MCF 10A (cell line): ENCODE data around the gene GZMA. TPM values are rescaled to one million over a fixed set of nuclear protein-coding genes. Genes with fewer than 3 reads are reported as not detected.

ENCODE experiments used
- BruUV-seq: library from RNA; stranded (reverse); fragments of 400-500 nt; replicated peaks from 2 replicates; lab custom pipeline; 2021; lab: Mats Ljungman, UMichigan
- CTCF ChIA-PET: fragments of 300-600 bp; sonication (Branson Sonifier 250); formaldehyde crosslinking; extraction: SDS; loops from one replicate; lab custom pipeline; 2021; ENCODE audit warnings: antibody characterized with exemption, inconsistent platforms; lab: Yijun Ruan, JAX
- POLR2A ChIA-PET: fragments of 300-600, 350-650 bp; sonication (Branson Sonifier 250); formaldehyde crosslinking; extraction: SDS; loops from one replicate; lab custom pipeline; 2020; ENCODE audit warnings: antibody characterized with exemption, inconsistent platforms; lab: Yijun Ruan, JAX
- DNase-seq: peaks from one replicate; pipeline ENCODE4 v3.0.0-alpha.2; 2018; ENCODE audit not compliant: unreplicated experiment
- H3K27ac Mint-ChIP-seq: one replicate; pipeline ENCODE4 v1.8.0; 2022; ENCODE audit warnings: mild to moderate bottlenecking, low read depth, mixed read lengths; ENCODE audit not compliant: unreplicated experiment
- H3K27me3 Mint-ChIP-seq: one replicate; pipeline ENCODE4 v1.8.0; 2022; ENCODE audit warnings: mixed read lengths; ENCODE audit not compliant: insufficient read depth, unreplicated experiment
- H3K36me3 Mint-ChIP-seq: one replicate; pipeline ENCODE4 v1.8.0; 2022; ENCODE audit warnings: mild to moderate bottlenecking, moderate library complexity, mixed read lengths; ENCODE audit not compliant: insufficient read depth, unreplicated experiment
- H3K4me1 Mint-ChIP-seq: one replicate; pipeline ENCODE4 v1.8.0; 2022; ENCODE audit warnings: mixed read lengths; ENCODE audit not compliant: insufficient read depth, unreplicated experiment
- H3K4me3 Mint-ChIP-seq: one replicate; pipeline ENCODE4 v1.8.0; 2022; ENCODE audit warnings: mild to moderate bottlenecking, moderate library complexity, mixed read lengths; ENCODE audit not compliant: unreplicated experiment
- H3K9me3 Mint-ChIP-seq: one replicate; pipeline ENCODE4 v1.8.0; 2022; ENCODE audit warnings: mixed read lengths; ENCODE audit not compliant: unreplicated experiment
- CTCF ChIP-seq: fragments of 200-600 bp; IDR thresholded peaks from one replicate; pipeline ENCODE4 v1.8.0; 2022; ENCODE audit warnings: antibody characterized with exemption, mild to moderate bottlenecking; ENCODE audit not compliant: unreplicated experiment
- intact Hi-C: fragments of 100-400 bp; cut with micrococcal nuclease; formaldehyde crosslinking; loops from 2 replicates; pipeline ENCODE4 v1.14.1; 2022
- total RNA-seq: library from RNA; stranded (reverse); gene quantifications from 2 replicates; pipeline ENCODE4 v1.2.3, GENCODE V29; 2022

GZMA gene
- total RNA-seq, 1 experiment from 2014 or later: not detected

DNA sequence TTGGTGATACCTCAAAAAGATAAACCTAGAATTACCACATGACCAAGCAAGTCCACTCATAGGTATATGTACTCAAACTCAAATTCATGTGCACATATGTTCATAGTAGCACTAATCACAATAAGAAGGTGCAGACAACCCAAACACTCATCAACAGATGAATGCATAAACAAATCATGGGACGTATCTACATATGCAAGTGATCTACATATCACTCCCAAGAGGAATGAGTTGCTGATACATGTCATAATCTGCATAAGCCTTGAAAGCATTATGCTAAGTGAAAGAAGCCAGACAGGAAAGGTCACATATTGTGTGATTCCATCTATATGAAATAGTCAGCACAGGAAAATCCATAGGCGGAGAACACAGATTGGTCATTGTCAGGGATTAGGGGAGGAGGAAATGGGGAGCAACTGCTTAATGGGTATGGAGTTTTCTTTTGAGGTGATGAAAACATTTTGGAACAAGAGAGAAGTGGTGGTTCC lies 46.9 kb downstream of the GZMA start:
- no peak for DNase-seq
- no TSS peak for BruUV-seq
- Mint-ChIP-seq H3K4me3 (no peak overlapping the region), H3K36me3 (no peaks in the 10 kb centered on the region), H3K27ac (no peak overlapping the region), H3K27me3 (peaks cover 45% of the 10 kb centered on the region), H3K9me3 (no peaks in the 10 kb centered on the region), H3K4me1 (no peaks in the 10 kb centered on the region)
- ChIA-PET CTCF (interaction anchor here (0.6 to 4.4 kb wide), 3 partner anchors 27 to 243 kb away, joined by 3 to 46 read pairs (median 5); no protein-coding TSS in a partner anchor), POLR2A (no interaction called here)
- intact Hi-C loops: loop anchor here (10.0 kb wide), 1 partner anchor 635 kb away; the partner anchor contains the start of gene SNX18
- no peak for TF ChIP-seq CTCF

- intact Hi-C loops: no loop called here
- ChIA-PET POLR2A (interaction anchor here (0.6 to 1.8 kb wide), 6 partner anchors 7 to 246 kb away, joined by 3 to 7 read pairs (median 3); partner anchors contain the start of gene GPX8), CTCF (interaction anchor here (0.6 to 4.4 kb wide), 6 partner anchors 7 to 590 kb away, joined by 3 to 46 read pairs (median 4); partner anchors contain the start of gene GPX8)
- no peak for TF ChIP-seq CTCF
- Mint-ChIP-seq H3K4me1 (peaks cover 6% of the 10 kb centered on the region), H3K27ac (no peak overlapping the region), H3K36me3 (no peaks in the 10 kb centered on the region), H3K27me3 (peaks cover 39% of the 10 kb centered on the region), H3K4me3 (no peak overlapping the region), H3K9me3 (no peaks in the 10 kb centered on the region)
- DNase-seq: peak; percentile 66
- no TSS peak for BruUV-seq
Measured at GRCh38 chr5:55151923-55152842, 49.7 kb downstream of the GZMA start.

- no TSS peak for BruUV-seq
- ChIA-PET POLR2A (no interaction called here), CTCF (interaction anchor here (0.9 to 1.6 kb wide), 3 partner anchors 8 to 211 kb away, joined by 3 to 4 read pairs (median 3); no protein-coding TSS in a partner anchor)
- TF ChIP-seq CTCF: no peak
- Mint-ChIP-seq H3K4me3 (no peak overlapping the region), H3K27me3 (peaks cover 28% of the 10 kb centered on the region), H3K27ac (no peak overlapping the region), H3K9me3 (no peaks in the 10 kb centered on the region), H3K36me3 (no peaks in the 10 kb centered on the region), H3K4me1 (peaks cover 6% of the 10 kb centered on the region)
- no peak for DNase-seq
- intact Hi-C loops: no loop called here
Measured at GRCh38 chr5:55154873-55155272, 52.4 kb downstream of the GZMA start.

Other genes with a start within 250 kb of the GZMA start
- not detected in 2 replicates for gene ESM1, start 117.1 kb upstream of the GZMA start, total RNA-seq
- not detected in 2 replicates for gene GZMK, start 78.4 kb upstream of the GZMA start, total RNA-seq
- 37.2 and 38.8 TPM in 2 replicates for gene GPX8, start 57.5 kb downstream of the GZMA start, total RNA-seq
- not detected in 2 replicates for gene CDC20B, start 70.5 kb downstream of the GZMA start, total RNA-seq
- gene MCIDAS, start 124.7 kb downstream of the GZMA start, total RNA-seq: 1.8 TPM in 2 replicates
- gene CCNO, start 131.0 kb downstream of the GZMA start, total RNA-seq: 10.6 and 11.7 TPM in 2 replicates
- 18.1 and 21.8 TPM in 2 replicates for gene DHX29, start 205.0 kb downstream of the GZMA start, total RNA-seq
- 113 and 118 TPM in 2 replicates for gene MTREX, start 205.3 kb downstream of the GZMA start, total RNA-seq